ENCODE results near the gene NDUFA11. TPM values are rescaled to one million over a fixed set of nuclear protein-coding genes. Genes with fewer than 3 reads are reported as not detected.

NDUFA11 gene
- total RNA-seq, 2 experiments from 2014 or later: 214 to 217 TPM

Other genes with a start within 250 kb of the NDUFA11 start
- gene MICOS13, start 223.3 kb downstream of the NDUFA11 start, total RNA-seq: 10 to 100 TPM; 49.1 to 49.7 TPM
- 1 to 10 TPM; 1.0 to 2.4 TPM for gene HSD11B1L, start 222.8 kb downstream of the NDUFA11 start, total RNA-seq
- 1,000 to 10,000 TPM in 1 of 2 experiments, 100 to 1,000 TPM in 1; 976 to 1,078 TPM for gene RPL36, start 213.5 kb downstream of the NDUFA11 start, total RNA-seq
- gene LONP1, start 183.6 kb downstream of the NDUFA11 start, total RNA-seq: 100 to 1,000 TPM; 134 to 141 TPM
- gene CATSPERD, start 183.2 kb downstream of the NDUFA11 start, total RNA-seq: not detected
- 1 to 10 TPM; 2.1 to 6.0 TPM for gene PRR22, start 119.0 kb downstream of the NDUFA11 start, total RNA-seq
- 10 to 100 TPM; 53.0 to 64.0 TPM for gene DUS3L, start 112.6 kb downstream of the NDUFA11 start, total RNA-seq
- gene NRTN, start 98.7 kb downstream of the NDUFA11 start, total RNA-seq: not detected
- not detected for gene FUT6, start 64.1 kb downstream of the NDUFA11 start, total RNA-seq
- not detected for gene FUT3, start 52.3 kb downstream of the NDUFA11 start, total RNA-seq
- gene FUT5, start 33.2 kb downstream of the NDUFA11 start, total RNA-seq: not detected
- 1 to 10 TPM; 5.1 to 7.0 TPM for gene VMAC, start 1.1 kb upstream of the NDUFA11 start, total RNA-seq
- 10 to 100 TPM in 1 of 2 experiments, 1 to 10 TPM in 1; 7.3 to 11.7 TPM for gene CAPS, start 10.5 kb upstream of the NDUFA11 start, total RNA-seq
- 100 to 1,000 TPM in 1 of 2 experiments, 10 to 100 TPM in 1; 97.8 to 108 TPM for gene RANBP3, start 74.3 kb upstream of the NDUFA11 start, total RNA-seq
- gene RFX2, start 206.7 kb upstream of the NDUFA11 start, total RNA-seq: 10 to 100 TPM in 1 of 2 experiments, 1 to 10 TPM in 1; 9.8 to 11.7 TPM
- gene ACSBG2, start 231.9 kb upstream of the NDUFA11 start, total RNA-seq: not detected